ENCODE results near the gene HSCB. TPM values are rescaled to one million over a fixed set of nuclear protein-coding genes. Genes with fewer than 3 reads are reported as not detected.

The HSCB gene
- total and polyA plus RNA-seq, 9 of the 15 experiments (the other 6 are each of a cell fraction or from before 2014, with no cell fraction given), result 2.6 to 13.1 (median 8.6) TPM

GRCh38 chr22:28741785-28742561 lies at the start of gene HSCB, which contains the start of gene CHEK2 (continued):
- TF ChIP-seq RFX5 (IDR thresholded peaks at IDR 0.05; ENCODE audit: low read depth, low read length), result no peak
- TF ChIP-seq HNRNPK (IDR thresholded peaks at IDR 0.05; ENCODE audit: low read depth, low read length, poor library complexity, severe bottlenecking), result no peak
- TF ChIP-seq MYBL2 (IDR thresholded peaks at IDR 0.05; ENCODE audit: low read depth), result peak; percentile 97
- TF ChIP-seq MYBL2 (CRISPR knock-in tag; IDR thresholded peaks at IDR 0.05; ENCODE audit: borderline replicate concordance), result no peak; the same call in 1 of the 2 replicates
- 0 out of 4 replicates have a peak, but pooled peaks have one; percentile 16 to 72 for TF ChIP-seq MLLT1 (IDR thresholded peaks at IDR 0.05)
- no peak for TF ChIP-seq GABPB2 (CRISPR knock-in tag; conservative IDR thresholded peaks at IDR 0.05)
- no peak for TF ChIP-seq ZNF431 (CRISPR knock-in tag; IDR thresholded peaks at IDR 0.05)
- no peak for TF ChIP-seq NONO (IDR thresholded peaks at IDR 0.05; ENCODE audit: low read depth in 2 of 2, low read length in 1 of 2)
- no peak for TF ChIP-seq JUNB (CRISPR knock-in tag; conservative IDR thresholded peaks at IDR 0.05)
- TF ChIP-seq E2F1 (CRISPR knock-in tag; IDR thresholded peaks at IDR 0.05), result 0 out of 2 replicates have a peak, but pooled peaks have one; percentile 41
- TF ChIP-seq AFF4 (CRISPR knock-in tag; IDR thresholded peaks at IDR 0.05), result 0 out of 2 replicates have a peak, but pooled peaks have one; percentile 53
- no peak for TF ChIP-seq PURB (CRISPR knock-in tag; IDR thresholded peaks at IDR 0.05; ENCODE audit: low read depth)
- no peak for TF ChIP-seq ELF4 (CRISPR knock-in tag; IDR thresholded peaks at IDR 0.05)
- TF ChIP-seq THAP7 (CRISPR knock-in tag; IDR thresholded peaks at IDR 0.05), result no peak
- no peak; the same call in 1 of the 2 replicates for TF ChIP-seq NKRF (IDR thresholded peaks at IDR 0.05; ENCODE audit: borderline replicate concordance)
- TF ChIP-seq EWSR1 (IDR thresholded peaks at IDR 0.05; ENCODE audit: borderline replicate concordance, low read depth, partially characterized antibody), result no peak
- peak; percentile 92 for TF ChIP-seq TBP (optimal IDR thresholded peaks at IDR 0.05; ENCODE audit: low read depth, low read length)

Data from K562 (cell line).